Measurements from ENCODE around the gene EXOSC9.
A peak's percentile ranks its signal among the peaks of the same experiment; 100 is the strongest.
"Not testable (repeated sequence)": the region's sequence is repeated elsewhere in the genome, so short reads cannot be mapped to it uniquely, and the experiment has no call there.

EXOSC9 gene

GRCh38 chr4:121800961-121801714, at the start of gene EXOSC9:
Gene EXOSC9, plus strand, starts transcription at chr4:121801323. Its CDS starts 102 bp downstream, at chr4:121801425.
- peak; percentile 81 for DNase-seq

GRCh38 chr4:121752142-121752541, 49.0 kb upstream of the EXOSC9 start:
- DNase-seq = not testable (repeated sequence)

- DNase-seq = no peak
These were observed 42.1 kb upstream of the EXOSC9 start for GRCh38 chr4:121758925-121759568.

- no peak for DNase-seq
These were observed 40.9 kb upstream of the EXOSC9 start for GRCh38 chr4:121760205-121760604.

GRCh38 chr4:121764303-121764701, 36.8 kb upstream of the EXOSC9 start:
- no peak for DNase-seq

GRCh38 chr4:121764702-121765367, 36.3 kb upstream of the EXOSC9 start, which contains the start of gene SMIM43:
Gene SMIM43, minus strand, starts transcription at chr4:121765164. Its CDS starts 59 bp downstream, at chr4:121765105.
- no peak for DNase-seq

GRCh38 chr4:121765368-121765705, 35.8 kb upstream of the EXOSC9 start:
- no peak for DNase-seq

- no peak for DNase-seq
These were observed 35.1 kb upstream of the EXOSC9 start for GRCh38 chr4:121765971-121766538.

GRCh38 chr4:121767166-121767565, 34.0 kb upstream of the EXOSC9 start:
- DNase-seq = no peak

- no peak for DNase-seq
These were observed 31.8 kb upstream of the EXOSC9 start for GRCh38 chr4:121769341-121769740.

GRCh38 chr4:121771869-121772268, 29.3 kb upstream of the EXOSC9 start:
- DNase-seq = no peak

GRCh38 chr4:121773883-121774282, 27.2 kb upstream of the EXOSC9 start:
- DNase-seq = no peak

- no peak for DNase-seq
These were observed 24.3 kb upstream of the EXOSC9 start for GRCh38 chr4:121776610-121777401.

GRCh38 chr4:121777625-121778024, 23.5 kb upstream of the EXOSC9 start:
- DNase-seq = no peak

GRCh38 chr4:121778991-121779628, 22.0 kb upstream of the EXOSC9 start:
- DNase-seq = no peak

- no peak for DNase-seq
These were observed 17.9 kb upstream of the EXOSC9 start for GRCh38 chr4:121783210-121783609.

GRCh38 chr4:121784401-121784800, 16.7 kb upstream of the EXOSC9 start:
- DNase-seq = no peak

GRCh38 chr4:121784975-121785374, 16.1 kb upstream of the EXOSC9 start:
- no peak for DNase-seq

GRCh38 chr4:121785479-121785878, 15.6 kb upstream of the EXOSC9 start:
- no peak for DNase-seq

GRCh38 chr4:121786221-121786620, 14.9 kb upstream of the EXOSC9 start:
- no peak for DNase-seq

GRCh38 chr4:121788896-121789295, 12.2 kb upstream of the EXOSC9 start:
- no peak for DNase-seq

- no peak for DNase-seq
These were observed 11.7 kb upstream of the EXOSC9 start for GRCh38 chr4:121789455-121789854.
